ENCODE results near the gene HOXB6. TPM values are rescaled to one million over a fixed set of nuclear protein-coding genes. Genes with fewer than 3 reads are reported as not detected.

The HOXB6 gene
- total RNA-seq, 5 donors from 2014 or later (not counting 1 experiment from before 2014, with no cell fraction given) = 0.16 to 0.33 TPM; not detected in 3

GRCh38 chr17:48593126-48593829 lies 11.5 kb downstream of the HOXB6 start, which contains the start of gene HOXB5:
HOXB5 (minus strand) TSS chr17:48593779; CDS start chr17:48593682, 97 bp downstream.
- no peaks in the 10 kb centered on the region for H3K9me3 ChIP-seq
- Mint-ChIP-seq H3K36me3 (no peaks in the 10 kb centered on the region), H3K4me1 (peaks cover 41 to 46% (median 43%) of the 10 kb centered on the region in 3 donors), H3K27me3 (peaks cover 87 to 88% of the 10 kb centered on the region in 2 donors), H3K4me3 (peak within 1 kb of the TSS; percentile 70 to 82 (median 76)), H3K27ac (no peak within 1 kb of the TSS), H3K9me3 (no peaks in the 10 kb centered on the region)
- DNase-seq = peak in 2 of 35 experiments; percentile 32 to 51
- ChIA-PET CTCF (interaction anchor here (0.5 to 3.1 kb wide), 44 partner anchors 12 to 568 kb away, joined by 3 to 63 read pairs (median 4); partner anchors contain the start of genes HOXB6 (in 1 of the 2) and HOXB8 (in 1 of the 2)), POLR2A (interaction anchor here (0.6 to 1.6 kb wide), 5 partner anchors 241 to 1753 kb away, joined by 3 to 5 read pairs (median 3); no protein-coding TSS in a partner anchor)
- peaks cover under 1 to 88% of the 10 kb centered on the region in 2 experiments for H3K27me3 ChIP-seq (replicated peaks in 1 of 2; ENCODE audit: control insufficient read depth in 2 of 2, extremely low read depth in 1 of 2, insufficient read depth in 2 of 2, low read length in 1 of 2)
- H3K4me3 ChIP-seq (ENCODE audit: control insufficient read depth in 1 of 2, extremely low read depth in 1 of 2, low read length in 1 of 2) = peak within 1 kb of the TSS; percentile 43 to 68
- ATAC-seq (replicated peaks in 1 of 4) = peak in 3 of 4 experiments; percentile 21 to 37 (median 31)
- H3K27ac ChIP-seq (ENCODE audit: low read length) = no peak within 1 kb of the TSS
- H3K36me3 ChIP-seq (ENCODE audit: control insufficient read depth in 2 of 2, extremely low read depth in 1 of 2, insufficient read depth in 1 of 2, low read length in 1 of 2) = no peaks in the 10 kb centered on the region
- peaks cover 5 to 51% of the 10 kb centered on the region in 2 experiments for H3K4me1 ChIP-seq (ENCODE audit: control insufficient read depth in 1 of 2, extremely low read depth in 1 of 2, insufficient read depth in 2 of 2, low read length in 2 of 2)
- 2% methylated on average over 44 of the region's 50 CpGs for WGBS (ENCODE audit: insufficient coverage)

GRCh38 chr17:48592577-48592976 lies 12.2 kb downstream of the HOXB6 start:
- CTCF ChIA-PET = interaction anchor here (0.6 to 3.1 kb wide), 27 partner anchors 8 to 1331 kb away, joined by 3 to 63 read pairs (median 5); partner anchors contain the start of gene HOXB6 (in 1 of the 2)
- H3K27ac ChIP-seq (ENCODE audit: low read length) = no peak overlapping the region
- POLR2A ChIA-PET = interaction anchor here (0.5 to 1.6 kb wide), 4 partner anchors 139 to 1753 kb away, joined by 3 to 5 read pairs (median 4); no protein-coding TSS in a partner anchor
- 7% methylated on average over 8 of the region's 14 CpGs for WGBS (ENCODE audit: insufficient coverage)
- Mint-ChIP-seq H3K36me3 (no peaks in the 10 kb centered on the region), H3K4me1 (peaks cover 35 to 39% (median 36%) of the 10 kb centered on the region in 3 donors), H3K27ac (no peak overlapping the region), H3K9me3 (no peaks in the 10 kb centered on the region), H3K27me3 (peaks cover 87 to 88% of the 10 kb centered on the region in 2 donors), H3K4me3 (peak overlapping the region; percentile 70 to 82 (median 76))
- no peaks in the 10 kb centered on the region for H3K36me3 ChIP-seq (ENCODE audit: control insufficient read depth in 2 of 2, extremely low read depth in 1 of 2, insufficient read depth in 1 of 2, low read length in 1 of 2)
- H3K4me3 ChIP-seq (ENCODE audit: control insufficient read depth in 1 of 2, extremely low read depth in 1 of 2, low read length in 1 of 2) = peak overlapping the region; percentile 43 to 68
- DNase-seq (peak in 1 of 35 experiments; percentile 27), ATAC-seq (replicated peaks in 1 of 4) (peak; percentile 32 to 46 (median 36))
- no peaks in the 10 kb centered on the region for H3K9me3 ChIP-seq
- peaks cover 0 to 87% of the 10 kb centered on the region in 2 experiments for H3K27me3 ChIP-seq (replicated peaks in 1 of 2; ENCODE audit: control insufficient read depth in 2 of 2, extremely low read depth in 1 of 2, insufficient read depth in 2 of 2, low read length in 1 of 2)
- H3K4me1 ChIP-seq (ENCODE audit: control insufficient read depth in 1 of 2, extremely low read depth in 1 of 2, insufficient read depth in 2 of 2, low read length in 2 of 2) = peaks cover 4 to 44% of the 10 kb centered on the region in 2 experiments

GRCh38 chr17:48592057-48592514 lies 12.7 kb downstream of the HOXB6 start:
- ChIA-PET CTCF (interaction anchor here (0.6 to 3.1 kb wide), 16 partner anchors 8 to 1331 kb away, joined by 3 to 63 read pairs (median 6); no protein-coding TSS in a partner anchor), POLR2A (interaction anchor here (0.5 to 1.6 kb wide), 2 partner anchors 139 to 240 kb away, joined by 3 to 5 read pairs; no protein-coding TSS in a partner anchor)
- Histone ChIP-seq H3K27me3 (replicated peaks in 1 of 2; ENCODE audit: control insufficient read depth in 2 of 2, extremely low read depth in 1 of 2, insufficient read depth in 2 of 2, low read length in 1 of 2) (peaks cover 0 to 87% of the 10 kb centered on the region in 2 experiments), H3K27ac (ENCODE audit: low read length) (no peak overlapping the region), H3K4me3 (ENCODE audit: control insufficient read depth in 1 of 2, extremely low read depth in 1 of 2, low read length in 1 of 2) (no peak overlapping the region), H3K36me3 (ENCODE audit: control insufficient read depth in 2 of 2, extremely low read depth in 1 of 2, insufficient read depth in 1 of 2, low read length in 1 of 2) (no peaks in the 10 kb centered on the region), H3K9me3 (no peaks in the 10 kb centered on the region), H3K4me1 (ENCODE audit: control insufficient read depth in 1 of 2, extremely low read depth in 1 of 2, insufficient read depth in 2 of 2, low read length in 2 of 2) (peaks cover 4 to 39% of the 10 kb centered on the region in 2 experiments)
- DNase-seq (no peak), ATAC-seq (replicated peaks in 1 of 4) (no peak)
- Mint-ChIP-seq H3K27ac (no peak overlapping the region), H3K4me3 (peak overlapping the region in 1 of 3 donors; percentile 82), H3K4me1 (peaks cover 32 to 36% (median 34%) of the 10 kb centered on the region in 3 donors), H3K27me3 (peaks cover 87 to 88% of the 10 kb centered on the region in 2 donors), H3K9me3 (no peaks in the 10 kb centered on the region), H3K36me3 (no peaks in the 10 kb centered on the region)
- WGBS (ENCODE audit: insufficient coverage) = 47% methylated on average over 24 of the region's 33 CpGs

- no peak overlapping the region for H3K4me3 ChIP-seq (ENCODE audit: control insufficient read depth in 1 of 2, extremely low read depth in 1 of 2, low read length in 1 of 2)
- peak overlapping the region in 1 of 3 donors; percentile 82 for H3K4me3 Mint-ChIP-seq
- peaks cover 87 to 88% of the 10 kb centered on the region in 2 donors for H3K27me3 Mint-ChIP-seq
- DNase-seq = no peak
- H3K4me1 Mint-ChIP-seq = peaks cover 27 to 33% (median 31%) of the 10 kb centered on the region in 3 donors
- no peak for ATAC-seq (replicated peaks in 1 of 4)
- H3K9me3 ChIP-seq = no peaks in the 10 kb centered on the region
- WGBS (ENCODE audit: insufficient coverage) = 90% methylated on average over 2 of the region's 10 CpGs
- no peak overlapping the region for H3K27ac Mint-ChIP-seq
- CTCF ChIA-PET = interaction anchor here (0.5 to 1.8 kb wide), 3 partner anchors 140 to 325 kb away, joined by 3 to 10 read pairs (median 5); no protein-coding TSS in a partner anchor
- peaks cover 0 to 85% of the 10 kb centered on the region in 2 experiments for H3K27me3 ChIP-seq (replicated peaks in 1 of 2; ENCODE audit: control insufficient read depth in 2 of 2, extremely low read depth in 1 of 2, insufficient read depth in 2 of 2, low read length in 1 of 2)
- POLR2A ChIA-PET = interaction anchor here in 1 of 2 donors (0.5 kb wide), 1 partner anchor 188 kb away, joined by 10 read pairs; no protein-coding TSS in a partner anchor
- peaks cover 4 to 33% of the 10 kb centered on the region in 2 experiments for H3K4me1 ChIP-seq (ENCODE audit: control insufficient read depth in 1 of 2, extremely low read depth in 1 of 2, insufficient read depth in 2 of 2, low read length in 2 of 2)
- no peaks in the 10 kb centered on the region for H3K36me3 Mint-ChIP-seq
- no peaks in the 10 kb centered on the region for H3K36me3 ChIP-seq (ENCODE audit: control insufficient read depth in 2 of 2, extremely low read depth in 1 of 2, insufficient read depth in 1 of 2, low read length in 1 of 2)
- no peaks in the 10 kb centered on the region for H3K9me3 Mint-ChIP-seq
- H3K27ac ChIP-seq (ENCODE audit: low read length) = no peak overlapping the region
These were observed 13.3 kb downstream of the HOXB6 start for GRCh38 chr17:48591255-48592056.

- peaks cover 9 to 33% of the 10 kb centered on the region in 2 experiments for H3K4me1 ChIP-seq (ENCODE audit: control insufficient read depth in 1 of 2, extremely low read depth in 1 of 2, insufficient read depth in 2 of 2, low read length in 2 of 2)
- no peak for DNase-seq
- CTCF ChIA-PET = interaction anchor here (0.8 to 1.0 kb wide), 2 partner anchors 11 to 239 kb away, joined by 6 to 8 read pairs; no protein-coding TSS in a partner anchor
- no peak overlapping the region for H3K27ac Mint-ChIP-seq
- no peaks in the 10 kb centered on the region for H3K9me3 Mint-ChIP-seq
- POLR2A ChIA-PET = interaction anchor here (0.6 kb wide), 2 partner anchors 88 to 424 kb away, joined by 4 to 6 read pairs; no protein-coding TSS in a partner anchor
- H3K4me3 ChIP-seq (ENCODE audit: control insufficient read depth in 1 of 2, extremely low read depth in 1 of 2, low read length in 1 of 2) = no peak overlapping the region
- H3K4me1 Mint-ChIP-seq = peaks cover 30 to 38% (median 33%) of the 10 kb centered on the region in 3 donors
- peaks cover 0 to 85% of the 10 kb centered on the region in 2 experiments for H3K27me3 ChIP-seq (replicated peaks in 1 of 2; ENCODE audit: control insufficient read depth in 2 of 2, extremely low read depth in 1 of 2, insufficient read depth in 2 of 2, low read length in 1 of 2)
- no peak overlapping the region for H3K27ac ChIP-seq (ENCODE audit: low read length)
- peaks cover 88 to 89% of the 10 kb centered on the region in 2 donors for H3K27me3 Mint-ChIP-seq
- H3K36me3 ChIP-seq (ENCODE audit: control insufficient read depth in 2 of 2, extremely low read depth in 1 of 2, insufficient read depth in 1 of 2, low read length in 1 of 2) = no peaks in the 10 kb centered on the region
- no peaks in the 10 kb centered on the region for H3K36me3 Mint-ChIP-seq
- ATAC-seq (replicated peaks in 1 of 4) = no peak
- H3K9me3 ChIP-seq = no peaks in the 10 kb centered on the region
- H3K4me3 Mint-ChIP-seq = no peak overlapping the region
These were observed 14.1 kb downstream of the HOXB6 start for GRCh38 chr17:48590607-48591161.

Measured in T-cell (primary cell).